AG09319 (cell line): ENCODE measurements around the gene VEGFC.

Experiments
- DNase-seq: peaks from one replicate; pipeline ENCODE4 v3.0.0-alpha.2; 2010; ENCODE audit warnings: low read depth; ENCODE audit errors: extremely low read depth
- TF ChIP-seq, protein P1 (sequence below): IDR thresholded peaks from 2 replicates; pipeline ENCODE4 v1.5.1; 2011; ENCODE audit warnings: low read depth, mild to moderate bottlenecking, inconsistent platforms, low read length, moderate library complexity

The VEGFC gene

DNA sequence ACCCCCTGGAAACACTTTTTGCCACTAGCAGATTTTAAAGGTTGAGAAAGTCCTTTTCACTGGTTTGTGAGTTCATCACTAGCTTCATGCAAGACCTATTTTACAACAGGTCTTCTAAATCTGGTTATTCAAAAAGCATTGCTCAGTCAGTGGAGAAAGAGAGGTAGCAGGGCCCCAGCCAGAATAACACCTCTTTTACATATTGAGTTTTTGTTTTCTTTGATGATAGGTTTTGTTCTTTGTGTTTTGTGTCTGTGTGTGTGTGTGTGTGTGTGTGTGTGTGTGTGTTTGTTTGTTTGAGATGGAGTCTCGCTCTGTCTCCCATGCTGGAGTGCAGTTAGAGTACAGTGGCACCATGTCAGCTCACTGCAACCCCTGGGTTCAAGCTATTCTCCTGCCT lies 2.7 kb upstream of the VEGFC start:
- DNase-seq = no peak
- TF ChIP-seq, protein P1, sequence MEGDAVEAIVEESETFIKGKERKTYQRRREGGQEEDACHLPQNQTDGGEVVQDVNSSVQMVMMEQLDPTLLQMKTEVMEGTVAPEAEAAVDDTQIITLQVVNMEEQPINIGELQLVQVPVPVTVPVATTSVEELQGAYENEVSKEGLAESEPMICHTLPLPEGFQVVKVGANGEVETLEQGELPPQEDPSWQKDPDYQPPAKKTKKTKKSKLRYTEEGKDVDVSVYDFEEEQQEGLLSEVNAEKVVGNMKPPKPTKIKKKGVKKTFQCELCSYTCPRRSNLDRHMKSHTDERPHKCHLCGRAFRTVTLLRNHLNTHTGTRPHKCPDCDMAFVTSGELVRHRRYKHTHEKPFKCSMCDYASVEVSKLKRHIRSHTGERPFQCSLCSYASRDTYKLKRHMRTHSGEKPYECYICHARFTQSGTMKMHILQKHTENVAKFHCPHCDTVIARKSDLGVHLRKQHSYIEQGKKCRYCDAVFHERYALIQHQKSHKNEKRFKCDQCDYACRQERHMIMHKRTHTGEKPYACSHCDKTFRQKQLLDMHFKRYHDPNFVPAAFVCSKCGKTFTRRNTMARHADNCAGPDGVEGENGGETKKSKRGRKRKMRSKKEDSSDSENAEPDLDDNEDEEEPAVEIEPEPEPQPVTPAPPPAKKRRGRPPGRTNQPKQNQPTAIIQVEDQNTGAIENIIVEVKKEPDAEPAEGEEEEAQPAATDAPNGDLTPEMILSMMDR = no peak

DNA sequence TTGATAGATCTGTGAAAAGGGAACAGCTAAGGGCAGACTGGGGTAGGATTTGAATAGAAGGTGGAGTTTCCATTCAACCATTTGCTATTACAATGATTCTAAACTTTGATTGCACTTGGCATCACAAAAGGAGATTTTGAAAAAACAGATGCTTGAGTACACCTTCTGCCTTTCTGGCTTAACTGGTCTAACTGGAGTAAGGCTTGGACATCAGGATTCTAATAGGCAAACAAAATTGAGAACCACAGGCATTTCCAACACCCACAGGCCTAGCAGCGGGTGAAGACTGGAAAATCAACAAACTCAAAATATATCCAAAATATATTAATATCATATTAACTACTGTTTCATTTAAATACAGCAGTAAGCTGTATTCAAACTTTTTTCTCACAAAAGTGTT lies 1.9 kb upstream of the VEGFC start:
- no peak for DNase-seq
- TF ChIP-seq, protein P1 = no peak

DNA sequence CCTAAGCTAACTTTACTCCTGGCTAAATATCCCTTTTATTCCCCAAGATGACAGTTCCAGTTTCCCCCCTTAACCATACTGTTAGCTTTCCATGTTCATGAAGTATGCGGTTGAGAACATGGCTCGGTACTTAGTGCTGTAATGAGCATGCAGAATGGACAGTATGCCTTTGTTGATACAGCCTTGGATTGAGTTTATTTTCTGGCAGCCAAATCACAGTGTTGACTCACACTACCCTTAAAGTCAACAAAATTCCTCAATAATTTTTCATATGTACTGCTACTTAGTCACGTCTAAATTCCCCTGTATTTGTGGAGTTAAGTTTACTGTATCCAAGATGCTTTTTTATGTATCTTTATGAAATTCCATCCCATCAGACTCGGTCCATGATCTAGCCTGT lies 1.4 kb upstream of the VEGFC start:
- DNase-seq = peak; percentile 84
- TF ChIP-seq, protein P1 = no peak

DNA sequence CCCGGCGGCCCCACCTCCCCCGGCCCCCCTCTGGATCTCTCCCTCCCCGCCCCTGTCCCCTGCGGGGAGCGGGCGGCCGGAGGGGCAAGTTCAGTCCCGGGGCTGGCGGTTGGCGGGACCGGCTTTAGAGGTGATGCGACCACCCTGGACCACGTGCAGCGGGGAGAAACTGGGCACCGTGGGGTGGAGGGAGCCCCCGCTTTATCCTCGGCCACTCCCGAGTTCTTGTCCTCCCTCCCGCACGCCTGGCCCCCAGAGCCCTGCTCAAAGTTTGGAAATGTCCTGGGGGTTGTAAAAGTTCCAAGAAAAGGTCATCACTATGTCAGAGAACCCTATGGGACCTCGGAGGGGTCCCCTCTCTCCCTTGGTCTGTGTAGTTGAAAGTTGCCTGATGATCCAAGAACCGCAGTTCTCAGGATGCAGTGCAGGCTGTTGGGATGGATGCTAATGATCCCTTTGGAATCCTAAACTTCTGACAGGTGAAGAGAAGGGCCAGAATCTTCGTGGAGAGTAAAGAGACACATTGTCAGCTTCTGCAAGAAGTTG lies 411 bp upstream of the VEGFC start:
- TF ChIP-seq, protein P1 = no peak
- no peak for DNase-seq

DNA sequence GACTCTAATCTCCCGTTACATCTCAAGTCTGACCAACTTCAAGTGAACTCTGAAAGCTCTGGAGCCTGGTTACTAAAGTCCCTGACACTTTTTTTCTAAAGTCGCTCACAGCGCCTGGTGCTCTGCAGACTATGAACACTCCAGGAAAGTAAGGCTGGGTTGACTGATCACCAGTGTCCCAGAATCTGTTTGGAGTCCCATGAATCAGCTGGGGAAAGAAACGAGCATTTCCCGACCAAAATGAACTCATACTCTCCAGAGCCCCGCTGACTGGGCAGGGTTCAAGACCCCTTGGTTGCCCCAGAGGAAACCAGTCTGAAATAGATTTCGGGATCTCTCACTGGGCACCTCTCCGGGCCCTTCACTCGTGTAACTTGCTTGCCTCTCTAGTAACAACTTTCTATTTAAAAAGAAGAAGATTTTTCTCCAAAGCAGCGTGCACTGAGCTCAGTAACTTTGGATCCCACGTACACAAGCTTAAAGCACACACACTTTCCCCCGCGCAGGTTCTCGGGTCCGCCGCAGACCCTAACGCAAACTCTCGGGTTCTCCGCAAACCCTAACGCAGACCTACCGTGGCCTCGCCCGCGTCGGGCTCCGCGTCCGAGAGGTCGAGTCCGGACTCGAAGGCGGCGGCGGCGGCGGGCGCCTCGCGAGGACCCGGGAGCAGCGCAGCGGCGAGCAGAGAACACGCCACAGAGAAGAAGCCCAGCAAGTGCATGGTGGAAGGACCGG lies 964 bp downstream of the VEGFC start:
- TF ChIP-seq, protein P1 = no peak
- DNase-seq = no peak

DNA sequence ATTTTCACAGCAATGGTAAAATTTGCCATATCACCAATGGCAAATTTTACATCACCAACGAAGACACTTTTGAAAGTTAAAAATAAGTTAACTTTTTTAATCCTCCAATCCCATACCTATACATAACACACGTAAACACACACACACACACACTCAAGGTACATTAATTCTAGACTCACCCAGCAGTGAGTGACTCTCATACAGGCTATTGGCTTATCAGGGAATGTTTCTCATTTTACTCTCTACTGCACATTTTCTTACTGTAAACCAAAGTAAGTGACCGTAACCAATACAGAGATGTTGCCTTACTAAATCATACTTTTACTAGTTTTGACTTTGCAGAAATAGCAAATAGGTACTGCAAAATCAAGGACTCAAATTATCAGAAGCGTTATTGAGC lies 2.3 kb downstream of the VEGFC start:
- no peak for DNase-seq
- TF ChIP-seq, protein P1 = no peak

DNA sequence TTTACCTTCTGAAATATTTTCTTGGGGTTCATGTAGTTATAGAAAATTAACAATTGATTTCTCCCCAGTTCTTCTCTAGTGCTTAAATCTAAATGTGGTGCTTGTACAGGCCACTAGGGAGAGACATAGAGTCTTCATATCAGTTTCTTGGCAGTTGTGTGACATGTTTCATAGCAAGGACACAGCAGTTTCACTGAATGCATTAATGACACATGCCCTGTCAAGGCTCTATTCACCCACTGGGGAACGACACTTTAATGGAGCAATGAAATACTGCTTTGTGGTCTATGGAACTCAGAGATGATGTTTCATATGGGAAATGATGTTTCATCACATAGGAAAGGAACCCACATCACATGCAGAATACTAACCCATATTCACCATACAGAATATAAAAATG lies 2.8 kb downstream of the VEGFC start:
- no peak for DNase-seq
- TF ChIP-seq, protein P1 = peak; percentile 58
